DMS53 treated with DMSO at 0.1 percent for 48 hours (cell line): Measurements from ENCODE around the gene GSTP1.
"Not testable (repeated sequence)": the region's sequence is repeated elsewhere in the genome, so short reads cannot be mapped to it uniquely, and the experiment has no call there.

Experiments
- DNase-seq: peaks from one replicate; lab custom pipeline; 2025; ENCODE audit not compliant: unreplicated experiment; lab: John Stamatoyannopoulos, UW

GSTP1 gene

DNA sequence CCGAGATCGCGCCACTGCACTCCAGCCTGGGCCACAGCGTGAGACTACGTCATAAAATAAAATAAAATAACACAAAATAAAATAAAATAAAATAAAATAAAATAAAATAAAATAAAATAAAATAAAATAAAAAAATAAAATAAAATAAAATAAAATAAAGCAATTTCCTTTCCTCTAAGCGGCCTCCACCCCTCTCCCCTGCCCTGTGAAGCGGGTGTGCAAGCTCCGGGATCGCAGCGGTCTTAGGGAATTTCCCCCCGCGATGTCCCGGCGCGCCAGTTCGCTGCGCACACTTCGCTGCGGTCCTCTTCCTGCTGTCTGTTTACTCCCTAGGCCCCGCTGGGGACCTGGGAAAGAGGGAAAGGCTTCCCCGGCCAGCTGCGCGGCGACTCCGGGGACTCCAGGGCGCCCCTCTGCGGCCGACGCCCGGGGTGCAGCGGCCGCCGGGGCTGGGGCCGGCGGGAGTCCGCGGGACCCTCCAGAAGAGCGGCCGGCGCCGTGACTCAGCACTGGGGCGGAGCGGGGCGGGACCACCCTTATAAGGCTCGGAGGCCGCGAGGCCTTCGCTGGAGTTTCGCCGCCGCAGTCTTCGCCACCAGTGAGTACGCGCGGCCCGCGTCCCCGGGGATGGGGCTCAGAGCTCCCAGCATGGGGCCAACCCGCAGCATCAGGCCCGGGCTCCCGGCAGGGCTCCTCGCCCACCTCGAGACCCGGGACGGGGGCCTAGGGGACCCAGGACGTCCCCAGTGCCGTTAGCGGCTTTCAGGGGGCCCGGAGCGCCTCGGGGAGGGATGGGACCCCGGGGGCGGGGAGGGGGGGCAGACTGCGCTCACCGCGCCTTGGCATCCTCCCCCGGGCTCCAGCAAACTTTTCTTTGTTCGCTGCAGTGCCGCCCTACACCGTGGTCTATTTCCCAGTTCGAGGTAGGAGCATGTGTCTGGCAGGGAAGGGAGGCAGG is at the start of gene GSTP1:
Gene GSTP1, plus strand, starts transcription at position 566 of the 958 bp plus-strand sequence. Its CDS starts 32 bp downstream, at position 598.
- peak; percentile 92 for DNase-seq

DNA sequence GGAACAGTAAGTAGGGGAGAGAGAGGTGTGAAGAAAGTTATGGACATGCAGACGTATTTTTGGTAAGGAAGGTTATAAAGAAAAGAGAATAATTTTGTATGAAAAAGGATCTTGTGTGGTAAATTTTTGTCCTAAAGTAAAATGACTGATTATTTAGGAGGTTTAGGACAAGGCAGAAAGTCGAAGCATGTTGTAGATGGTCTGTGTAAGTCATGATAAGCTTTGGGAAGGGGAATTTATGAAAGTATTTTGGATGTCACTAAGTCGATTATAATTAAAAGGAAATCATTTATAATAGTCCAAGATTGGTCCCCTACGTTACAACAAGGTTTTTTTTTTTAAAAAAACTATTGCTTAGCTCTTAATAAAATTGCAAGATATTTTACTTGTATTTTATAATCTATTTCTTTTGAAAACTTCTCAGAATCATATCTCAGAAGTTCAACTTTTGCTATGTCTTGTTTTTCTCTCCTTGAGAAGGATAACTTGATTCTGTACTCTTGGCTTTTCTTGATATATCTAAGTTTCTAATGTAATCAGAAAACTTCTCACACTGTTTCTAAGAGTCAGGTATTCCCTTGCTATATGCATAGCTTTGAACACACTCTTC is 49.4 kb upstream of the GSTP1 start:
- DNase-seq = no peak

DNA sequence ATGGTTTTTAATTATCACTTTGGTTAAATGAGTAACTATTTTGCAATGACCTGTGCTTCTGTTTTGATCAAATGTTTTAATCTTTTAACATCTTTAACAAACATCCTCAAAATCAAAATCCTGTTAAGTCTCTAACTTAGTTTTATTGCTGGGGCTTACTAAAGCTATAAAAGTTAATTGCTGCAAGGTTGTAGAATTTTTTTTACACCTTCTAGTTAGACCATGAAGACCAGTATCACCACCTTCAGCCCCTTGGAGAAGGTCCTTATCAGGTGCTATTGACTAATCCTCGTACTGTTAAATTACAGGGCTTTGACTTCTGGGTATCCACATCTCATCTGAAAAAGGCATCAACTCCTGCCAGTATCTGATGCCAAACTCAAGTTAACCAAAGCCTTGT is 48.1 kb upstream of the GSTP1 start:
- no peak for DNase-seq

DNA sequence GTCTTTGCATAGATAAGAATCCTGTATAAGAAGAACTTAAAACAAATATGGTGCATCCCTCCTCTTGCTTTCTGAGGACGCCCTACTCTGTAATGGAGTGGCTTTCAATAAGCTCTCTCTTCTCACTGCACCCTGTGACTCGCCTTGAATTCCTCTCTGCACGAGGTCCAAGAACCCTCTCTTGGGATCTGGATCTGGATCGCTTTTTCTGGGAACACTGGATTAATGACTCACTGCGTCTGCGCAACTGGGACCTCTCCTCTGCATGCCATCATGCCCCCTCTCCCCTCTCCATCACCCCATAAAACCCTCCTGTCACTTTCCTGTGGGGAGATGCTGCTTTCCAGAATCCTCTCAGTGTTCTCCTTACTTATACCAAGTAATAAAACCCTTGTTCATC is 45.3 kb upstream of the GSTP1 start:
- no peak for DNase-seq

DNA sequence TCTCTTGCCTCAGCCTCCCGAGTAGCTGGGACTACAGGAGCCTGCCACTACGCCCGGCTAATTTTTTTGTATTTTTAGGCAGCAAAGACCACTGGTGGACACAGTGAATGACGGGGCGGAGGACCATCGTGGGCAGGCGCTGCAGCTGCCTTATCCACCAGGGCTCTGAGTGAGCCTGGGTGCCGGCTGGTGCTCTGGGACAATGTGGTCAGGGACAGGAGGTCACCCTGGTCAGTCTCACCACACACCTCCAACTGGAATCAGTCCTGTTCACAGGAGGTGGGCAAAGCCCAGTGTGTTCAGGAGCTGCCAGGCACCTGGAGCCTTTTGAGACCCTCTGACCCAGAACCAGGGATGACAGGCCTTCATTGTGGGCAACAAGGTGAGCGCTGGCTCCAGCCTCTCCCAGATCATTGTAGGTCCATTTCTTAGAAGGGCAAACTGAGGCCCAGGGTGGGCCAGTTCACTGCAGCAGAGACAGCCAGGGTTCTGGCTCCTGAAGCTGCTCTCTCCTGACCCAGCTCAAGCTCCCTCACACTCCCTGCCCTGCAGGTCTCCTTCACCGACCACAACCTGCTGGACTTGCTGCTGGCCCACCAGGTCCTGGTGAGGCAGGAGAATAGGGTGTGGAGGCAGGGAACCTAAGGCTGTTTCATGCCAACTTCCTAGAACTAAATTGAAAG is 44.6 kb upstream of the GSTP1 start:
- no peak for DNase-seq

DNA sequence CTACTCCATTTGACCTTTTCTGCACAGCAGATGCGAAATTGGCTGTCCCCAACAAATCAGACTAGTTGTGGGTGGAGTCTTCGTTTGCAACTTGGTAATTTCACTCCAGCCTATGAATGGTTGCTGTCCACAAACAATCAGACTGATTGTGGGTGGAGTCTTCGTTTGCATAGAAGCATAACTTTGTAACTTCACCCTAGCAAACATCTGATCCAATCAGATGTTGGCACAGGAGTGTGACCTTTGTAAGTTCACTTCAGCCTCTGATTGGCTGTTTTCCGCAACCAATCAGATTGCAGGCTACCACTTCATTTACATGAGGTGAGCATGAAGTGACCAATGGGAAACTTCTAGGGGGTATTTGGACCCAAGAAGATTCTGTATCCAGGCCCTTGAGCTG is 44.1 kb upstream of the GSTP1 start:
- DNase-seq = no peak

DNA sequence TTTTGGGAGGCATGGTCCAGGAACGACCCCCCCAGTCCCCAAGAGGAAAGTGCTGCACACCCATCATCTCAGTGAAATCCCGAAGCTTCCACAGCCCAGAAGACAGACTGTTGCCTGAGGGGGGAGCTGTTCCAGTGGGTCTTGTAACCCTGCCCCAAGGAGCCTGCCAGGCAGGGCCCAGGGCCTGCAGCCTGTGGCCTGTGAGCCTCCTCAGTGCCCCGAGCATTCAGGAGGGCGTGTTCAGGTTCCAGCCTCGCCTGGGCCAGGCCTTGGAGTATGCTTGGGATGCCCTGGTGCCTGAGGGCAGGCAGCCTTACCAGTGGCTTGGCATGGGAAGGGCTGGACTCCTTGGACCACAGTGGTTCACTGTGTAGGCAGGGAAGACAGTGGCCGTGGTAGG is 42.4 kb upstream of the GSTP1 start:
- DNase-seq = no peak

DNA sequence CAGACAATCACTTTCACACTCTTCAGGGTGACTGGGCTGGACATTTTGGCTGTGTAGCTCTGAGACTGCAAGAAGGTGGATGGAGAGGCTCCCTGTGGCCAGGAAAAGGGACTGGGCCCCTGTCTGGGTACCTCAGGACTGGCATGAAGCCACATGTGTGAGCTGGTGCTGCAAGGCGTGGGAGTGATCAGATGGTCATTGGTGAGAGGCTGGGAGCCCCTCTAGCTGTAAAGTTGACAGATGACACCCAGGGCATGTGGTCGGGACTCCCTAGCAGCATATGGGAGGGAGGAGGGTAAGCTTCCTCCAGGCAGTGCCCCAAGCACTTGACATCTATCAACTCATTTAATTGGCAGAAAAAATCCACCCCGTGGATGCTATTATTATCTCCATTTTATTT is 41.4 kb upstream of the GSTP1 start:
- DNase-seq = no peak

DNA sequence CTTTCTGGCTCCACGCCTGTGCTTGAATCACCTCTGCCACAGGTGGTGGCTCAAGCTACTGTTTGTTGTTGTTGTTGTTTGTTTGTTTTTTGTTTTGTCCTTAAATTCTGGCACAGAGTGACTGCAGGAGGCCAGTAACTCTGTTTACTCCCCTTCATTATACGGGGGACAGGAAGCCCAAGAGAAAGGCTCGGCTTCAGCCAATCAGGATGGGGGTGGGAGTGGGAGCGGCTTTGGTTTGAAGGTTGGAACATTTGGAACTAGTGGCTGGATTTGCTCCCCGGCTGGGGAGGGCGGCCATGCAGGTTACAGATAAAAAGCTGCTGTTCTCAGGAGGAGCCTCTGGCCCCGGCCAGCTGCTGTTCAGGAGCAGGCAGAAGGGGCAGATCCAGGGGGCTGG is 40.6 kb upstream of the GSTP1 start:
- DNase-seq = no peak

DNA sequence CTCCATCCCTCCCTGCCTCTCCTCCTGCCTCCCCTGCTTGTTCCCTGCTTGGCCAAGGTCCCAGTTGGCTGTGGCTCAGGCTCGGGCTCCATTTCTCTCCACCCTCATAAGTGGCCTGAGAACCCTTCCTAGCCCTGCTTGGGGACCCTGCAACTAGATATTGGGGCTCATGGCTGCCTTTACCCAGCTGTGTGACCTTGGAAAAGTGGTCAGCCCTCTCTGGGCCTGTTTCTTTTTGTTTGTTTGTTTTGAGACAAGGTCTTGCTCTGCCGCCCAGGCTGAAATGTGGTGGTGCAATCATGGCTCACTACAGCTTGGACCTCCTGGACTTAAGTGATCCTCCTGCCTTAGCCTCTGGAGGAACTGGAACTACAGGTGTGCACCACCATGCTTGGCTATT is 40.0 kb upstream of the GSTP1 start:
- DNase-seq = no peak

DNA sequence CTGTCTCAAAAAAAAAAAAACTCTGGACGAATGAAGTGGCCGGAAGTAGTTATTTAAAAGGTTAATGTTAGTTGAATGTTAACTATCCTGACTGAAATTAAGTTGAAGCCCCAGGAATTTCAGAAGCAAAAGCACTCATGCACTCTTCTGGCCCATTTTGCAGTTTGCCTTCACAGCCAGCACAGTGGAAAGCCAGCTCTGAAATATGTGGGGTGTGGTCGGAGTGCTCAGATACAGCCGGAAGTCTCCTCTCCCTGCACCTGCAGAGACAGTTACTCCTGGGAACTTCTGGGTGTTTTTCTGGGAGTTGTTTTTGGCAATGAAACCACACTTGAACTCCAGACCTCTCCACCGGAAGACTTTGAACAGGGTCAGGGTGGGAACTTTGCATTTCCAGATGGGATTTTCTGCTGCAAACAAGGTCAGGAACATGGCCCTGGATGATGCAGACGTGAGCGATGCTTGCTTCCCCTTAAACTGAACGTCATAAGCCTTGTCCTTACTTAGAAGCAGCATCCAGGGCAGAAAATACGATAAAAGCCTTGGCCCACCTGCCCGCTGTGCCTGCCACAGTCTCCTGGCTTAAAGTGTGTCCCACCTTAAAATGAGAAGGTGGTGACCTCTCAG is 38.9 kb upstream of the GSTP1 start:
- DNase-seq = no peak

DNA sequence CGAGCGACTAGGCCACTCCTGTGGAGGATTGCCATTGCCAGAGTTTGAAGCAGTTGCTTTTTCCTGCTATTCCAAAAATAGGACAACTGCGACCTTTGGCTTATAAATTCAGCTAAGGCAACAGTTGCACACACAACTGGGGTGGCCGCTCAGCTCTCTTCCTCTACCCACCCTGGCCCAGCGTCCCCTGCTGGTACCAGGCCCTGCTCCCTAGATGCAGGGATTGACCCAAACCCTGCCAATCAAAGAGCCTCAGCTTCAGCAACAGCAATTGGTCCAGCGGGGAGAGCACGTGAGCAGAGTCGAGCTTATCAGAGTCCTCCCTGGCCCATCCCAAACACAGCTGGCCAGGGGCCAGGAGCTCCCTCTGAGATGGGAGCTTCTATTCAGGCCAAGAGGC is 38.3 kb upstream of the GSTP1 start:
- no peak for DNase-seq

DNA sequence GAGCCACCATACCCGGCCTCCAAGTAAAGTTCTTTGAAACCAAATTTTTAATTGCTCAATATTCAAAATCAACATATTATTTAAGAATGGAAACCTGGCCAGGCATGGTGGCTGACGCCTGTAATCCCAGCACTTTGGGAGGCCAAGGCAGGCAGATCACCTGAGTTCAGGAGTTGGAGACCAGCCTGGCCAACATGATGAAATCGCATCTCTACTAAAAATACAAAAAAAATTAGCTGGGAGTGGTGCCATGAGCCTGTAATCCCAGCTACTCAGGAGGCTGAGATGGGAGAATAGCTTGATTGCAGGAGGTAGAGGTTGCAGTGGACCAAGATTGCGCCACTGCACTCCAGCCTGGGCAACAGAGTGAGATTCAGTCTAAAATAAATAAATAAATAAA is 35.5 kb upstream of the GSTP1 start:
- DNase-seq = not testable (repeated sequence)

DNA sequence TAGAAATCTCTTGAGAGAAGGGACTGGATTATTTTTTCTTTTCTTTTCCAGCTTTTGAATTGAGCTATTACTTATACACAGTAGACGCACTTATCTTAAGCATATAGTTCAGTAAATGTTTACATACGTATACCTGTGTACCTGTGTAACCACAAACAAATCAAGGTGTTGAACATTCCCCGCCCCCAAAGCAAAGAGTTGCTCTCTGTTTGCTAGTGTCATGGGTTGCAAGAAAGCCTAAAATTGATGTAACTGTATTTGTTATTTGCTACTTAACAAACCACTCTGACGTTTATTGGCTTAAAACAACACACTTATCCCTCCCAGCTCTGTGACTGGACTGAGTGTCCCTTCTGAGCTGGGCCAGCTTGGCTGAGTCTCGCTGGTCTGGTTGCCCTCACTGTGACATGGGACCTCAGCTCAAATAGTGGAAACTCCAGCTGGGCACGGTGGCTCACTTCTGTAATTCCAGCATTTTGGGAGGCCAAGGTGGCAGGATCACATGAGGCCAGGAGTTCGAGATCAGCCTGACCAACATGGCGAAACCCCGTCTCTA is 35.0 kb upstream of the GSTP1 start:
- peak; percentile 97 for DNase-seq

DNA sequence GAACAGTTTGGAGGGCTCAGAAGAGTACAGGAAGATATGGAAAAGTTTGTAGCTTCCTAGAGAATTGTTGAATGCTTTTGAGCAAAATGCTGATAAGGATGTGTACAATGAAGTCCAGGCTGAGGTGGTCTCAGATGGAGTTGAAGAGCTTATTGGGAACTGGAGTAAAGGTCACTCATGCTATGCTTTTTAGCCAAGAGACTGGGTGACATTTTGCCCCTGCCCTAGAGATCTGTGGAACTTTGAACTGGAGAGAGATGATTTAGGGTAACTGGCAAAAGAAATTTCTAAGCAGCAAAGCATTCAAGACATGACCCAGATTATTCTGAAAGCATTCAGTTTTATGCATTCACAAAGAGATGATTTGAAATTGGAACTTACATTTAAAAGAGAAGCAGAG is 32.5 kb upstream of the GSTP1 start:
- no peak for DNase-seq

DNA sequence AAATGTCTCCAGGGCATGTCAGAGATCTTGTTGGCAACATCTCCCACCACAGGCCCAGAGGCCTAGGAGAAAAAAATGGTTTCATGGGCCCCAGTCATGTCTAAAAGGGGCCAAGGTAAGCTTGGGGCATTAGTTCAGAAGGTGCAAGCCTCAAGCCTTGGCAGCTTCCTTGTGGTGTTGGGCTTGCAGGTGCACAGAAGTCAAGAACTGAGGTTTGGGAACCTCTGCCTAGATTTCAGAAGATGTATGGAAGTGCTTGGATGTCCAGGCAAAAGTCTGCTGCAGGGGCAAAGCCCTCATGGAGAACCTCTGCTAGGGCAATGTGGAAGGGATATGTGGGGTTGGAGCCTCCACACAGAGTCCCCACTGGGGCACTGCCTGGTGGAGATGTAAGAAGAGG is 31.9 kb upstream of the GSTP1 start:
- not testable (repeated sequence) for DNase-seq

DNA sequence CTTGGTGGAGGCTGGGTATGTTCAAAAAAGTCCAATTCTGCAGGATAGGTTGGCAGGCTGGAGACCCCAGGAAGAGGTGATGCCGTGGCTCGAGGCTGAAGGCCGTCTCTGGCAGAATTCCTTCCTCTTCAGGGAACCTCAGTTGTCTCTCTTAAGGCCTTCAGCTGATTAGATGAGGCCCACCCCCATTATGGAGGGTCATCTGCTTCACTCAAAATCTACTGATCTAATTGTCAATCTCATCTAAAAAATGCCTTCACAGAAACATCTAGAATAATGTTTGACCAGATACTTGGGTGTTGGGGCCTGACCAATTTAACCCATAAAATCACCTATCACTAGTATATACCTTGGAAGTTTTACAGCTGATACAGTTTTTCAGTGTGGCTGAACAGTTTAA is 27.4 kb upstream of the GSTP1 start:
- DNase-seq = no peak

DNA sequence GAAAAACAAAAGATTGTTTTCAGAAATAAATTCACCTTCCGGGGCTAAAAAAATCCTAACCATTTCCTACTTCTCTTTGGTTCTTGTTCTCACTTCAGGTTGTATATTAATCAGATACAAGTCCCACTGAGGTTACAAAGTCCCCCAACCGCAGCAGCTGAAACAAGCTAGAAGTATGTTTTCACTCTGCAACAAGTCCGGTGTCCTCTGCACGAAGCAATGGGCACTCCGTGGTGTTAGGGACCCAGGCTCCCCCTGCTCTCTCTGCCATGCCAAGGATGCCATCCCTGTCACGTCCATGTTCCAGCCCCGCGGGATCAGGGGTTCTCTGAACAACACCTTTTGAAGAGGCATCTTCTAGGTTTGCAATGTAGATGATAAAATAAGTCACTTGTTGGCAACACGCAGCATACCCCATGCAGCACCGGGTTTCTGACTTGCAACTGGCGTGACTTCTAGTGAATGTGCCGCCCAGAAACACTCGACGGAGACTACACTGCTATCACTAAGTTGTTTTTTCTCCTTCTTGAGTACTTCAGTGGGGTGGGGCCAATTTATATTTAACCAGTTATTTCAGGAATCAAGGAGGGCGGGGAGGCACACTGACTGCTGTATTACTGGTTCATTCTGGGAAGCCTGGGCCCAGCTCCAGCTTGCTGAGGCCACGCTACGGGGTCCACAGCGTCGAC is 25.4 kb upstream of the GSTP1 start:
- no peak for DNase-seq

DNA sequence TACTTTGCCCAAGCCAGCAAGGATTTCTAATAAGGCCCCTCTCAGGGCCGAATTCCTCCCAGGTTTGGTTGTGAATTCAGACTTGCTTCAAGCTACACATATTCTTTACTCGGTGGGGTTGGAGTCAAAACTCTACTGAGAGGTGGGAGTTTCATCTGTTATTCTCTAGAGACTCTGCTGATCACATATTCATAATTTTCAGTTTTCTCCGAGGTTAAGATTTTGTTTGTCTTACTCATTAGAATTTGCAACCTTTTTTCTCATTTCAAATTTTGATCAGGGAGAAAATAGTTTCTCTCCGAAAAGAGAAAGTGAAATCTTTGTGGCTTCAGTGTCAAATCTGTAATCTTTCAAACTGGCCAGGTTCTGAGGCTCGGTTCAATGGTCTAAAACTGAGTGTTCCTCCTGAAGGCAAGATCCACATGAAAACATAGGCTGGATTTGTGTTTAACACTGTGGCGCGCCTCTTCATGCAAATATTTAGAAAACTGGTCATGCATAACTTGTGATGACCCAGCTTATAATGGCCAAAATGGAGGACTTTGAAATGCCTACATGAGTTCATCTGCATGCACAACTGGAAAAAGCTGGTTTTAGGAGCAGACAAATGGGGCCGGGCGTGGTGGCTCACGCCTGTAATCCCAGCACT is 21.5 kb upstream of the GSTP1 start:
- peak; percentile 49 for DNase-seq
